ENCODE results near the gene NAA15.
A peak's percentile ranks its signal among the peaks of the same experiment; 100 is the strongest.

GRCh38 chr4:139453041-139453370, 151.7 kb downstream of the NAA15 start:
- TF ChIP-seq CTCF (IDR thresholded peaks at IDR 0.05) (peak in 7 of 12 donors; percentile 24 to 35 (median 27)), POLR2A (IDR thresholded peaks at IDR 0.05) (no peak)
